CD4-positive, alpha-beta T cell (primary cell): ENCODE results near the gene SLC19A1. TPM values are rescaled to one million over a fixed set of nuclear protein-coding genes. Genes with fewer than 3 reads are reported as not detected.

Experiments used
- ATAC-seq: fragments of 200-7000 bp; cut with Tn5 transposase; one replicate; pipeline ENCODE4 v1.10.0; 2022; ENCODE audit warnings: mild to moderate bottlenecking; ENCODE audit not compliant: poor library complexity
- CTCF ChIA-PET: fragments of 350-600 bp; sonication (Branson Sonifier 250); formaldehyde crosslinking; loops from one replicate; lab custom pipeline; 2021; ENCODE audit warnings: antibody characterized with exemption, inconsistent platforms; lab: Charles Lee
- POLR2A ChIA-PET: fragments of 350-600 bp; sonication (Branson Sonifier 250); formaldehyde crosslinking; loops from one replicate; lab custom pipeline; 2021; ENCODE audit warnings: antibody characterized with exemption, inconsistent platforms; lab: Charles Lee
- DNase-seq, 14 experiments: peaks; one replicate each; pipeline ENCODE4 v3.0.0-alpha.2; 2013 to 2020; ENCODE audit warnings: mixed read lengths in 2 of 14
- H3K27ac ChIP-seq, 2 donors: one replicate each; pipeline versions ENCODE4 v1.5.1 to v1.7.0; 2013; ENCODE audit warnings: low read length in 2 of 2, low read depth in 1 of 2, mild to moderate bottlenecking in 1 of 2
- H3K27me3 ChIP-seq, 2 experiments: 1 replicate in 1 of 2; 2 replicates in 1 of 2; pipeline versions ENCODE4 v1.6.1 to v1.7.0; 2013; ENCODE audit warnings: low read length in 2 of 2, control low read depth in 1 of 2, mild to moderate bottlenecking in 1 of 2, moderate library complexity in 1 of 2; ENCODE audit not compliant: insufficient read depth in 2 of 2, control insufficient read depth in 1 of 2
- H3K36me3 ChIP-seq: one replicate; pipeline ENCODE4 v1.6.1; 2013; ENCODE audit warnings: low read length, control low read depth; ENCODE audit not compliant: insufficient read depth
- H3K4me1 ChIP-seq: one replicate; pipeline ENCODE4 v1.6.1; 2013; ENCODE audit warnings: low read length, control low read depth; ENCODE audit not compliant: insufficient read depth
- H3K4me3 ChIP-seq: one replicate; pipeline ENCODE4 v1.5.1; 2013; ENCODE audit warnings: mild to moderate bottlenecking, low read length, moderate library complexity
- H3K9me3 ChIP-seq, 2 experiments: 1 replicate in 1 of 2; 2 replicates in 1 of 2; pipeline versions ENCODE4 v1.6.1 to v1.7.0; 2013; ENCODE audit warnings: low read length in 2 of 2, mild to moderate bottlenecking in 2 of 2, control low read depth in 1 of 2, moderate library complexity in 1 of 2; ENCODE audit not compliant: control insufficient read depth in 1 of 2, insufficient read depth in 1 of 2
- H3K27ac Mint-ChIP-seq: one replicate; pipeline ENCODE4 v1.8.0; 2020; ENCODE audit warnings: mixed read lengths
- H3K27me3 Mint-ChIP-seq: one replicate; pipeline ENCODE4 v1.8.0; 2021; ENCODE audit warnings: mixed read lengths
- H3K36me3 Mint-ChIP-seq: one replicate; pipeline ENCODE4 v1.8.0; 2021; ENCODE audit warnings: low read depth, mixed read lengths
- H3K4me1 Mint-ChIP-seq: one replicate; pipeline ENCODE4 v1.8.0; 2021; ENCODE audit warnings: low read depth, mixed read lengths
- H3K4me3 Mint-ChIP-seq: one replicate; pipeline ENCODE4 v1.8.0; 2020; ENCODE audit warnings: mild to moderate bottlenecking, mixed read lengths
- H3K9me3 Mint-ChIP-seq: one replicate; pipeline ENCODE4 v1.8.0; 2020; ENCODE audit warnings: mixed read lengths
- CTCF ChIP-seq: fragments of 200-600 bp; IDR thresholded peaks from one replicate; pipeline ENCODE4 v1.8.0; 2022; ENCODE audit warnings: antibody characterized with exemption, mild to moderate bottlenecking
- intact Hi-C, 2 experiments: fragments of 100-400 bp; cut with DNase I in 1 of 2; cut with micrococcal nuclease in 1 of 2; formaldehyde crosslinking; loops; one replicate each; pipeline versions ENCODE4 v1.15.1 to v1.9.0; 2023 to 2025; cut with DNase I, micrococcal nuclease
- total RNA-seq, 174 experiments: library from RNA in 2 of 174; stranded (reverse) in 2 of 174; gene quantifications; one replicate each; pipeline ENCODE4 v1.2.3 and lab custom pipeline; 2021 to 2026

Gene SLC19A1
- total RNA-seq, 2 experiments from 2014 or later = 11.5 to 12.0 TPM

- H3K36me3 Mint-ChIP-seq = no peaks in the 10 kb centered on the region
- ChIA-PET CTCF (no interaction called here), POLR2A (no interaction called here)
- H3K27ac Mint-ChIP-seq = no peak overlapping the region
- TF ChIP-seq CTCF = no peak
- DNase-seq = no peak
- Histone ChIP-seq H3K9me3 (peaks cover 0 to 4% of the 10 kb centered on the region in 2 experiments), H3K4me1 (no peaks in the 10 kb centered on the region), H3K27me3 (no peaks in the 10 kb centered on the region), H3K36me3 (no peaks in the 10 kb centered on the region), H3K27ac (no peak overlapping the region), H3K4me3 (no peak overlapping the region)
- ATAC-seq = no peak
- no peaks in the 10 kb centered on the region for H3K27me3 Mint-ChIP-seq
- no peak overlapping the region for H3K4me3 Mint-ChIP-seq
- H3K9me3 Mint-ChIP-seq = no peaks in the 10 kb centered on the region
- intact Hi-C loops = no loop called here
- no peaks in the 10 kb centered on the region for H3K4me1 Mint-ChIP-seq
These were observed 34.8 kb upstream of the SLC19A1 start for GRCh38 chr21:45576838-45577737.

DNA sequence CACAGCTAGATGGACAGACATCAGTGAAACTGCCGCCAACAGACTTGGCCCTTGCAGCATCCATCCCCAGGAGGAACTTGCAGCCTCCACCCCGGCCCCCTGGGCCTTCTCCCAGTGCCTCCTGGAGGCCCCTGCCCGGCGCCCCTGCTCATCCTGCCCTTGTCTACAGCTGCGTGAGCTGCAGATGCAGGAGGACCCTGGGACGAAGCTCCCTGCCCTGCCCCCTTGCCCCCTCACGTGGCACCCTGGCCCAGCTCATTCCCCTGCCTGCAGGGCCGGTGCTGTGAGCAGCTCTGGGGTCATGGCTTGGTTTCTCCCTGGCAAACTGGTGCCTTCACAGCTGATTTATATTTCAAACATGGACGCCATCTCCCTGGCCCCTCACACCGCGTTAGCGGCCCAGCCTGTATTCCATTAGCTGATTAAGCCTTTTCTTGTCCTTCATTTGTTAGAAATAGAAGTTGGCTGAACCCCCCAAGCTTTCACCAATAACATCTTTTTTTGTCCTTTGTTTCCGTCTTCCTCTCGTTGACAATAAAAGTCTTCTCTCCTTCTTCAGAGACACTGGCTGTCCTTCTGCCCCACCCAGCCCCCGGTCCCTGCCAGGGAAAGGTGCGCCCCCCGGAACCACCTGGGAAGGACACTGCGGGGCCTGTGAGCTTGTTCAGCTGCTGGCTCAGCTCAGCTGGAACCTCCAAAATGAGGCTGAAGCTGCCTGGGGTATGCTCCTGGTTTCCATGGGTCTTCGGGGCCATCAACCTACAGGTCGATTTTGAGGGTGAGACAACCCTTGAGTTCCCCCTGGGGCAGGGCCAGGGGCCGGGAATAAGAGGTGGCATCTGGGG lies 34.0 kb upstream of the SLC19A1 start:
- POLR2A ChIA-PET = no interaction called here

More for the DNA sequence above, 34.0 kb upstream of the SLC19A1 start:
- no peaks in the 10 kb centered on the region for H3K4me1 ChIP-seq
- TF ChIP-seq CTCF = no peak
- H3K4me3 ChIP-seq = no peak overlapping the region
- no peaks in the 10 kb centered on the region for H3K36me3 ChIP-seq
- CTCF ChIA-PET = no interaction called here
- intact Hi-C loops = no loop called here
- Mint-ChIP-seq H3K4me1 (no peaks in the 10 kb centered on the region), H3K9me3 (no peaks in the 10 kb centered on the region), H3K36me3 (no peaks in the 10 kb centered on the region), H3K27ac (no peak overlapping the region), H3K4me3 (no peak overlapping the region), H3K27me3 (no peaks in the 10 kb centered on the region)
- ATAC-seq (no peak), DNase-seq (no peak)
- H3K27ac ChIP-seq = no peak overlapping the region
- H3K27me3 ChIP-seq = no peaks in the 10 kb centered on the region
- peaks cover 0 to 3% of the 10 kb centered on the region in 2 experiments for H3K9me3 ChIP-seq
